ENCODE data around the gene OR9G1. TPM values are rescaled to one million over a fixed set of nuclear protein-coding genes. Genes with fewer than 3 reads are reported as not detected.

The OR9G1 gene, protein sequence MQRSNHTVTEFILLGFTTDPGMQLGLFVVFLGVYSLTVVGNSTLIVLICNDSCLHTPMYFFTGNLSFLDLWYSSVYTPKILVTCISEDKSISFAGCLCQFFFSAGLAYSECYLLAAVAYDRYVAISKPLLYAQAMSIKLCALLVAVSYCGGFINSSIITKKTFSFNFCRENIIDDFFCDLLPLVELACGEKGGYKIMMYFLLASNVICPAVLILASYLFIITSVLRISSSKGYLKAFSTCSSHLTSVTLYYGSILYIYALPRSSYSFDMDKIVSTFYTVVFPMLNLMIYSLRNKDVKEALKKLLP
- not detected for total RNA-seq

GRCh38 chr11:56698795-56699194, at the start of gene OR9G1:
Gene OR9G1 (plus strand): TSS chr11:56699095. CDS start chr11:56700388, 1,293 bp downstream.

GRCh38 chr11:56663386-56663785, 35.5 kb upstream of the OR9G1 start, which contains the start of gene OR5AR1:
Gene OR5AR1 (plus strand): TSS chr11:56663686. CDS start chr11:56663686, 0 bp downstream.

DNA sequence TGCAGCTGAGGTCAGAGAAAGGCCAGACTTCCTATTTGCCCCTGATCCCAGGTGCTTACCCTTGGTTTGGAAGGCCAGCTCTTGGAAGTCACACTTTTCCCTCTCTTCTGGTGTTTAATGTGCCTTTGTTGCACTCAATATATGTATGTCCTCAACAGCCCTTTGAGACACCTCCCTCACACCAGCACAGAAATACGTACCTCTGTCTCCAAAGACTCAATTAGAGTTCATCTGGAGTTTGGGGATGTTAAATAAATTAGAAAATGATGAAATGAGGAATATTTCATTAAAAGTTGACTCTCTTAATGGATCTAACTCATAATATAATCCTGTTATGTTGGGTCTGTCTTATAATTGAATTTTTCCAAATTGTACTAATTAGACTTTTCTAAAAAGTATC, 49.7 kb downstream of the OR9G1 start, which contains the start of gene OR9G4:
OR9G4 (minus strand) TSS at position 101 of the 400 bp plus-strand sequence. CDS start 4,931 bp downstream, outside the sequence.

Small RNA genes within 50 kb of the gene (small RNA-seq; reads per million reads assigned to genes)
- gene AP001803.1 = not detected
- gene AP004245.1 = not detected
- gene MIR6128 = not detected

Other genes with a start within 250 kb of the OR9G1 start
- not detected for gene OR5M3, start 225.7 kb upstream of the OR9G1 start, total RNA-seq
- not detected for gene OR5M8, start 207.7 kb upstream of the OR9G1 start, total RNA-seq
- gene OR5M11, start 155.8 kb upstream of the OR9G1 start, total RNA-seq = not detected
- gene OR5M10, start 121.4 kb upstream of the OR9G1 start, total RNA-seq = not detected
- not detected for gene OR5M1, start 84.2 kb upstream of the OR9G1 start, total RNA-seq
- not detected for gene OR5AP2, start 56.7 kb upstream of the OR9G1 start, total RNA-seq
- not detected for gene OR5AR1, start 35.4 kb upstream of the OR9G1 start, total RNA-seq
- not detected for gene OR9G4, start 49.6 kb downstream of the OR9G1 start, total RNA-seq

Data from diencephalon (tissue), 1 donor.